OCI-M1 (cell line): Measurements from ENCODE around the gene ACADM.
"Not testable (repeated sequence)": the region's sequence is repeated elsewhere in the genome, so short reads cannot be mapped to it uniquely, and the experiment has no call there.

Experiments
- DNase-seq: peaks from one replicate; lab custom pipeline; 2025; lab: John Stamatoyannopoulos, UW

Gene ACADM

DNA sequence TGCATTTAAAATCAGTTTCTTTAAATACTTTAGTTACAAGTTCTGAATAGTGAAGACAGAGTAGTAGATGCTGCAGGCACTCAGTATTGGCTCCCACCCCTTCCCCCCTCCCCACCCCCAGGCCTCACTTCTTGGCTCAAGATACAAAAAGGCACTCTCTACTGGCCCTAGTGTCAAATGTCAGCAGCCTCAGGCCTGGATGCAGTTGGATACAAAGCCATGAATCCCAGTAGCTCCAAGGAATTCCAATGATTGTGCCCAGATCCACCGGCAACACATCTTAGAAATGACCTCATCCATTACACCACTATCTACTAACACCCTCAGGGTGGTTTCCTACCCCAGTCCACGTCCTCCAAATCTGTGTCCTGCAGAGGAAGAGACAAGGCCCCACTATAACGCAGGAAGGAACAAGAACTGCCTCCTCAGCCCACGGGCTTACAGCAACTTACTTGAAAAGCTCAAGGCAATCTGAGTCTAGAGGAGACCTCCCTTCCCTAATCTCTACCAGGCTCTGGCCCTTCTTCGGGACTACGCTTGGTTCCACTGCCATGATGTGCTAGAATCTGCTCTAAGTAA, 17.6 kb downstream of the ACADM start:
- no peak for DNase-seq

DNA sequence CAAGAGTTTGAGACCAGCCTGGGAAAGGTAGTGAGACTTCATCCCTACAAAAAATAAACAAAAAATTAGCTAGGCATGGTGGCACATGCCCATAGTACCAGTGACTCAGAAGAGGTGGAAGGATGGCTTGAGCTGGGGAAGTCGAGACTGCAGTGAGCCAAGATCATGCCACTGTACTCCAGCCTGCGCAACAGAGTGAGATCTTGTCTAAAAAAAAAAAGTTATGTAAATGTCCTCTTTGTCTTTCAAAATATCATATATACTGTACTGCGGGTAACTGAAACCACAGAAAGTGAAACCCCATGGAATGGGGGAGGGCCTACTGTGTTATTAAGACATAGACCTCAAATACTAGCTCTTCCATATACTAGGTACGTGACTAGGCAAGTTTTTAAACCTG, 20.8 kb downstream of the ACADM start:
- DNase-seq = no peak

DNA sequence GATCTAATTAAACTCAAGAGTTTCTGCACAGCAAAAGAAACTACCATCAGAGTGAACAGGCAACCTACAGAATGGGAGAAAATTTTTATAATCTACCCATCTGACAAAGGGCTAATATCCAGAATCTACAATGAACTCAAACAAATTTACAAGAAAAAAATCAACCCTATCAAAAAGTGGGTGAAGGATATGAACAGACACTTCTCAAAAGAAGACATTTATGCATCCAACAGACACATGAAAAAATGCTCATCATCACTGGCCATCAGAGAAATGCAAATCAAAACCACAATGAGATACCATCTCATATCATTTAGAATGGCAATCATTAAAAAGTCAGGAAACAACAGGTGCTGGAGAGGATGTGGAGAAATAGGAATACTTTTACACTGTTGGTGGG, 32.7 kb downstream of the ACADM start:
- not testable (repeated sequence) for DNase-seq

DNA sequence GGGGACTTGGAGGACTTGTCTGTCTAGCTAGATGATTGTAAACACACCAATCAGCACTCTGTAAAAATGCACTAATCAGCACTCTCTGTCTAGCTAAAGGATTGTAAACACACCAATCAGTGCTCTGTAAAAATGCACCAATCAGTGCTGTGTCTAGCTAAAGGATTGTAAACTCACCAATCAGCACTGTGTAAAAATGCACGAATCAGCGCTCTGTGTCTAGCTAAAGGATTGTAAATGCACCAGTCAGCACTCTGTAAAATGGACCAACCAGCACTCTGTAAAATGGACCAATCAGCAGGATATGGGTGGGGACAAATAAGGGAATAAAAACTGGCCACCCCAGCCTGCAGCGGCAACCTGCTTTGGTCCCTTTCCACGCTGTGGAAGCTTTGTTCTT, 34.0 kb downstream of the ACADM start:
- not testable (repeated sequence) for DNase-seq

DNA sequence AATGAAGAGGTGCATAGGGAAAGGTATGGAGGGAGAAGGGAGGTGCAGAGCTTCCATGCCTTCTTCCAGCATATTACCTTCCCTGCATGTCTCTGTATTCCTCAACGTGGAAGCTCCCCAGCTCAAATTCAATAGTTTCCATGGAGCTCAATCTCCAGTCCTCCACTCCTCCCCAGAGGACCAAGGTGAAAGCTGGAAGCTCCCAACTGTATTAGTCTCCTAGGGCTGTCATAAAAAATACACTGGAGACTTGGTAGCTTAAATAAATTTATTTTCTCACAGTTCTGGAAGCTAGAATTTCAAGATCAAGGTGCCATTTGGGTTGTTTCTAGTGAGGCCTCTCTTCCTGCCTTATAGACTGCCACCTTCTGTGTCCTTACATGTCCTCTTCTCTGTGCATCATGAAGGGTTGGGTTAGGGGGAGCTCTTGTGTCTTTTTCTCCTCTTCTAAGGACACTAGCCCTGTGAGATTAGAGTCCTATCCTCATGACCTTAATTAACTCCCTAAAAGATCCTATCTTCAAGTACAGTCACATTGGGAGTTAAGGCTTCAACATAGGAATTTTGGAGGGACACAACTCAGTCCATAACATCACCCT, 39.6 kb downstream of the ACADM start:
- peak; percentile 45 for DNase-seq

DNA sequence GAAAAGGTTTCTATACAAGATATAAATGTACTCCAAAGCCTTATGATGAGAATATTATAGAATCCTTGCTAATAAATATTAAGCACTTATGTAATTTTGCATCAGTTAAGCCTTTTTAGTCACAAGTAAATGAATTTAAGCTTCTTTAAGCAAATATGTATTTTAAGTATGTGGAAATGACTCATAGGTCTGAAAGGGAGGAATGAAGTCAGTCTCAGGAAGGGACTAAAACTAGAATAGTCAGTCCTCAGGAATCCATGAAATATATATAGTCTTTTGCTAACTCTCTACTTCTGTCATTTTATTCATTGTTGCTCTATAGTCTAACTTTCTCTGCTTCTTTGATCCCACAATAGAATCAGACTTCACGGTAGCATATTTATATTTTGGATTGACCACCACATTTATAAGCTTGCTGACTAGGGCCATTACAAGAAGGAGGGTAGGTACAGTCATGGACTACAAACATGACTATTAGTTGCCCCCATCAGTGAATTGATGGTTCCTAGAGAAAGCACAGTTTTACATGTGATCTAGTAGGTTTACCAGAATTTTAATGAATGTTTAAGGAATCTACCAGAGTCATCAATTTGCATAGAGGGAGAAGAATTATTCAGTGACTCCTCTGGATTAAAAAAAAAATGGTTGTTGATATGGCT, 41.3 kb downstream of the ACADM start:
- no peak for DNase-seq

DNA sequence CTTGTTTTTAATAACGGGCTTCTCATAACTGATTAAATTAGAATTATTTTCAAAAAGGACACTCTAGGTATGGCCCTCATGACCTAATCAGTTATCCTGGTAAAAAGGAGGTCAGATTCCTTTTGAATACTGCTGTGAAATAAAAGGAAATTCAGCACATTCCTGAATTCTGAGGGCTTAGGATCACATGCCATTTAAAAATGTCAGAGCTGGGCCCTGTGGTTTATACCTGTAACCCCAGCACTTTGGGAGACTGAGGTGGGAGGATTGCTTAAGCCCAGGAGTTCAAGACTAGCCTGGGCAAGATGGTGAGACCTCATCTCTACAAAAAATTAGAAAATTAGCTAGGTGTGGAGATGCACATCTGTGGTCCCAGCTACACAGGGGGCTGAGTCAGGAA, 43.5 kb downstream of the ACADM start:
- no peak for DNase-seq

DNA sequence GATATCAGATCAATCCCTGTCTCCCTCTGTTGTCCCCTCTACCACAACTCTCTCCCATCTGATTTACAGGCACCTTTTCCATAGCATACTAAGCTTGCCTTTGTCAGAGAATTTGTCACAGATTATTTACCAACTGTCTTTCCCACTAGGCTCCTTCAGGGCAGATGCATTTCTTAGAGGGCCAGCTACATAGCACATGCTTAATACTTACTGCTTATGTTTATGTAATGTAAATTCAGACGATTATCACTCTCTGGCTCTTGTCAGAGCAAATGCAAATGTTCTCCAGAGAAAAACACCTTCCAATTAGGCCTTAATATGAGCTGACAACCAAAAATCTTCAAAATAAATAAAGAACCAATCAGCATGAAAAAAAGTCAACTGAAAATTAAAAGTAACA, 46.3 kb downstream of the ACADM start:
- no peak for DNase-seq

DNA sequence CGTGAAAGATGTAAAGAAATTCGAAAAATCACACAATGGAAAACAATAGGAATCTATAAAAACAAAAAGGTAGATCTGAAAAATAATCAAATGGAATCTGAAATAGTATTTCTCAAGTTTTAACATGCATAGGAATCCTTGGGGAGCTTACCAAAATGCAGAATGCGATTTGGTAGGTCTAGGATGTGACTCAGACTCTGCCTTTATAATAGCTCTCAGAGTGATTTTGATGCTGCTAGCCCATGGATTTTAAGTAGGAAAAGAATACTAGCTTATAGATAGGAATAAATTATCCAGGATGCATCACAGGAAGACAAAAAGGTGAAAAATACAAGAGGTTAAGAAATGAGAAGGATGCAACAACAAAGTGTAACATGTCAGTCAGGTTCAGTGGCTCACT, 47.5 kb downstream of the ACADM start:
- no peak for DNase-seq

DNA sequence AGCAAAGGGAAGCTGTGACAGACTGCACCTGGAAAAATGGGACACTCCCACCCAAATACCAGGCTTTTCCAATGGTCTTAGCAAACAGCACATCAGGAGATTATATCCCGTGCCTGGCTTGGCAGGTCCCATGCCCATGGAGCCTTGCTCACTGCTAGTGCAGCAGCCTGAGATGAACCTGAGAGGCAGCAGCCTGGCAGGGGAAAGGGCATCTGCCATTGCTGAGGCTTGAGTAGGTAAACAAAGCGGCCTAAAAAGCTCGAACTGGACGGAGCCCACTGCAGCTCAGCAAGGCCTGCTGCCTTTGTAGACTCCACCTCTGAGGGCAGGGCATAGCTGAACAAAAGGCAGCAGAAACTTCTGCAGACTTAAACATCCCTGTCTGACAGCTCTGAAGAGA, 53.3 kb downstream of the ACADM start:
- DNase-seq = not testable (repeated sequence)

DNA sequence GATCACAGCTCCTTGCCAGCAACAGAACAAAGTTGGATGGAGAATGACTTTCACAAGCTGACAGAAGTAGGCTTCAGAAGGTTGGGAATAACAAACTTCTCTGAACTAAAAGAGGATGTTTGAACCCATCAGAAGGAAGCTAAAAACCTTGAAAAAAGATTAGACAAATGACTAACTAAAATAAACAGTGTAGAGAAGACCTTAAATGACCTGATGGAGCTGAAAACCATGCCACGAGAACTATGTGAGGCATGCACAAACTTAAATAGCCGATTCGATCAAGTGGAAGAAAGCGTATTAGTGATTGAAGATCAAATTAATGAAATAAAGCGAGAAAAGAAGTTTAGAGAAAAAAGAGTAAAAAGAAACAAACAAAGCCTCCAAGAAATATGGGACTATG, 54.2 kb downstream of the ACADM start:
- DNase-seq = not testable (repeated sequence)

DNA sequence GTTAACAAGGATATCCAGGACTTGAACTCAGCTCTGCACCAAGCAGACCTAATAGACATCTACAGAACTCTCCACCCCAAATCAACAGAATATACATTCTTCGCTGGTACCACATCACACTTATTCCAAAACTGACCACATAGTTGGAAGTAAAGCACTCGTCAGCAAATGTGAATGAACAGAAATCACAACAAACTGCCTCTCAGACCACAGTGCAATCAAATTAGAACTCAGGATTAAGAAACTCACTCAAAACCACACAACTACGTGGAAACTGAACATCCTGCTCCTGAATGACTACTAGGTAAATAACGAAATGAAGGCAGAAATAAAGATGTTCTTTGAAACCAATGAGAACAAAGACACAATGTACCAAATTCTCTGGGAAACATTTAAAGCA, 55.7 kb downstream of the ACADM start:
- not testable (repeated sequence) for DNase-seq

DNA sequence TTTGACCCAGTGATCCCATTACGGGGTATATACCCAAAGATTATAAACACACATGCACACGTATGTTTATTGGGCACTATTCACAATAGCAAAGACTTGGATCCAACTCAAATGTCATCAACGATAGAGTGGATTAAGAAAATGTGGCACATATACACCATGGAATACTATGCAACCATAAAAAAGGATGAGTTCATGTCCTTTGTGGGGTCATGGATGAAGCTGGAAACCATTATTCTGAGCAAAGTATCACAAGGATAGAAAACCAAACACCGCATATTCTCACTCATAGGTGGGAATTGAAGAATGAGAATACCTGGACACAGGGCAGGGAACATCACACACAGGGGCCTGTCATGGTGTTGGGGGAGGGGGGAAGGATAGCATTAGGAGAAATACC, 59.4 kb downstream of the ACADM start:
- DNase-seq = not testable (repeated sequence)

DNA sequence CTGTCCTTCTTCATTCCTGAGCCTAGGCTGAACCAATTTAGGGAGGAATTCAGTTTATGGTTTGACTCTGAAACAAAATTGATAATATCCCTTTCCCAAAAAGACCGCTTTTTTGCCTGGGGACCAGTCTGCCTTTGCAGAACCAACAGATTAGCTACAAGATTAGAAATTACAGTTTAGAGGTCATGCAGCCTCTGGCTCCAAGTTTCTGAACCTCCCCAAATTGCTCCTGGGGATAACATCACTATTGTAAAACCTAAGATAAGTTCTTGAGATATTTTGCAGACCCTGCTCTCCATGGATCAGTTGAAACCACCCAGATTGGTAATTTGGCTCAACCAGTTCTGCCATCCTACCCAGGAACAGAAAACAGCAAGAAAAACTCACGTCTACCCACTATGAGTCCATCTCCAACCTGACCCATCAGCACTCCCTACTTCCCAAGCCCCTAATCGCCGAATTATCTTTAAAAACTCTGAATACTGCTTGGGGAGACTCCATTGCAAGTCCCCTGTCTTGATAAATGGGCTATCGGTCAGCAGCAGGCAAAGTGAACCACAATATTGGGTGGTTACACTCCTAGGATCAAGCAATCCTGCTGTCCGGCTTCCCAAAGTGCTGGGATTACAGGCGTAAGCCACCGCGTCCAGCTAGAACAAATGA, 60.9 kb downstream of the ACADM start:
- no peak for DNase-seq

DNA sequence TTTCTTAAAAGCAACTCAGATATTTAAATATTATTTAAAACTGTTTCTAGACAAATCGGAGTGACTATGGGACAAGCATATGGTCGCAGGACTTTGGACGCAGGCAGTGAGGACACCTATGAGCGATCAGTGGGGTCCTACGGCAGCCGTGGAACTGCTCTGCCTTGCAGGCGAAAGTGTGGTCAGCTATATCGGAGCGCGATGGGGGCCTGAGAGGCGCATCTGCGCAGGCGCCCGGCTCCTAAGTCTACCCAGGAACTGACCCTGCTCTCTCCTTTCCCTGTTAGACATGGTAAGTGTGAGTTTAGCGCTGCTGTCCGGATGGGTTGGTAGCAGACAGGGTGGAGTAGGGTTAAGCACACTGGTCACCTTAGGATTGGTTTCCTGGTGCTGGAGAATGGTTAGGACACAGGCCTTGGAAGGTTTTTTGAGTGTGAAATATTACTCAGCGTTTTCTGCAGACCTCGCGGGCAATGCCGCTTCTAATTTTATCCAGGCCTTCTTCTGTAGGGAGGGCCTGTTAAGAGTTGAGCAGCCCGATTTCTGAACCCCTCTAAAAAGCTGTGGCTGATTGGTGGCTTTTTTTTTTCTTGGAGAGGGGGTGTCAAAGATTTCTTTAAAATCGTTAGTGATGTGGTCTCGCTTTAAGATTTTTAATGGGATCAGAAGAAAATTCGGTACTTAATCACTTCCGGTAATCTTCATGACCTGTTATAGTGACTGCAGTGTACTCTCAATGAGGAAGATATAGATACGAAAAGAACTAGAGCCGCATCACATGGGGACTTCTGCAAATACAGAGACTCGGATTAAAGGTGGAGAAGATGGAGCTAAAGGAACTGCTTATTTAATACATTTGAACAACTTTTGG, 61.7 kb downstream of the ACADM start, which contains the start of gene RABGGTB:
TSS of gene RABGGTB (plus strand) at position 274 of the 871 bp plus-strand sequence. CDS start at position 290, 16 bp downstream.
- peak; percentile 98 for DNase-seq

DNA sequence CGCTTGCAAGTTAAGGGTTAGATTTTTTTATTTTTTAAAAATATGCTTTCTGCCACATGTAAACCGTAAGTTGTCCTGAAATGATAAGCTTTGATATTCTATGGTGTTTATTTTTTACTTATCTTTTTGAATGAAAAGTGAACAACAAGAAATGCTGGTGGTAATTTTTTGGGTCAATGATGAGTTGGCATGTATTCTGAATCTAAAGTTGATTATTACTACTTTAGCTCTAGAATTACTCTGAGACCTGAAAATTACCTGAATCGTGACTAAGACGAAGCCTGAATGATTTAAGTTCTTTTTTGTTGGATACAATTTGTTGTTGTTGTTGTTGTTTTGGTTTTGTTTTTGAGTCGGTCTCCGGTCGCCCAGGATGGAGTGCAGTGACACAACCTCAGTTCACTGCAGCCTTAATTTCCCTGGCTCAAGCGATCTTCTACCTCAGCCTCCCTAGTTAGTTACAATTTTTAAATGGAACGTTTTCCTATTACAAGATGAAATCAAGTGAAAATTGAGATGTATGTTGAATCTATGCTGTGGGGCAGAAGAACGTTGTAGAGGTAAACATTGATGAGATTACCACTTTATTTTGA, 62.5 kb downstream of the ACADM start:
- no peak for DNase-seq

DNA sequence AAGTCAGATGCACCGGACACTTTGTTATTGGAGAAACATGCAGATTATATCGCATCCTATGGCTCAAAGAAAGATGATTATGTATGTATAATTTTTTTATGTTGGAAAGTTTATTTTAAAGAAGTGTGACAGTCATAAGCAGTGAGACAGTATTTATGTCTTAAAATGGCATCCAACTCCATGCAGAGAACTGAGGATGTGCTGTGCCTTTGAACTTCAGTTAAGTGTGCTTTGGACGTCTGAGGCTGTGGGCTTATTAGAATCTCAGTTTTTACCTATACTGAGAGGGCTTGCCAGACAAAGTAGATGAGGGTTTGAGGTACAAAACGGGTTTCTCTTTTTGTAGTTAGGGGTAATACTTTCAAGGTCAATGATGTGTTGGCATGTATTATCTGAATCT, 63.0 kb downstream of the ACADM start:
- DNase-seq = no peak

DNA sequence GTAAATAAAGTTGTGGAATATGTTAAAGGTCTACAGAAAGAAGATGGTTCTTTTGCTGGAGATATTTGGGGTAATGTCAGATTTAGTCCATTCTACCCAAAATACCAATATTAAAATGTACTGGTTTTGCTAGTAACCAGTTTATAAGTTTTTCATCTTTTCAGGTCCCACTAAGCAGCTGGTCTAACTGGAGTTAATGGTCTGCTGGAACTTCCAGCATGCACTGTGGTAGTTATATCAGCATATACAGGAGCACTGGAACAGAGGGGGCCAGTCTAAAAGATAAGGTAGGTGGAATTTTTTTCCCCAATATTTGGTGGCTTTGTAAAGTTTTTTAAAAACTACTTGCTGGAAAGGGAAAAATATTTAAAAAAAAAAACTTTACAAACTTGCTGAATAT, 65.5 kb downstream of the ACADM start:
- no peak for DNase-seq

DNA sequence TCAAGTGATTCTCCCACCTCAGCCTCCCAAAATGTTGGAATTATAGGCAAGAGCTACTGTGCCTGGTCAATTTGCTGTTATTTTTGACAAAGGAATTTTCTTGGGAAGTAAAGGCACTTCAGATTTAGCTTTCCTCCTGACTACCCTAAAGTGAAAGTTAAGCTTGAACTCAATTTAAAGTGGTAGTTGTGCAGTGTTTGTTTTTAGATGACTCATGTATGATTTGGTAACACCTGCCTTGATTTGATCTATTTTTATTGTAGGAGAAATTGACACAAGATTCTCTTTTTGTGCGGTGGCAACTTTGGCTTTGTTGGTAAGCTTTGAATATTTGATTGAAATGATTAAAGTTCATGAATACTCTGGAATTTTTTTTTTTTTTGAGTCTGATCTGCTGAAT, 66.5 kb downstream of the ACADM start:
- DNase-seq = peak; percentile 15

DNA sequence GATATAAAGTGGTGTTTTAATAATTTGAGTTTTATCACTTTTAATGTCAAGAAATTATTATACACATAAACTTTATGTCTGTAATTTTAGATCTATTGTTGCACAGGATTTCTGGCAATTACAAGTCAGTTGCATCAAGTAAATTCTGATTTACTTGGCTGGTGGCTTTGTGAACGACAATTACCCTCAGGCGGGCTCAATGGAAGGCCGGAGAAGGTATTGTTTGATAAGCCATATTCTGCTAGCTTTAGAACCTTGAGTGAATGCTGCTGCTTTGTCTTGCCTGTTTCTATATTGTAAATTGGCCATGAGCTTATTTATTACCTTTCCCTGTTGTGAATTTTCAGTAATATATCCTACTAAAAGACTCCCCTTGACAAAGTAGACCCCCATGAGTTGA, 67.6 kb downstream of the ACADM start:
- DNase-seq = no peak

DNA sequence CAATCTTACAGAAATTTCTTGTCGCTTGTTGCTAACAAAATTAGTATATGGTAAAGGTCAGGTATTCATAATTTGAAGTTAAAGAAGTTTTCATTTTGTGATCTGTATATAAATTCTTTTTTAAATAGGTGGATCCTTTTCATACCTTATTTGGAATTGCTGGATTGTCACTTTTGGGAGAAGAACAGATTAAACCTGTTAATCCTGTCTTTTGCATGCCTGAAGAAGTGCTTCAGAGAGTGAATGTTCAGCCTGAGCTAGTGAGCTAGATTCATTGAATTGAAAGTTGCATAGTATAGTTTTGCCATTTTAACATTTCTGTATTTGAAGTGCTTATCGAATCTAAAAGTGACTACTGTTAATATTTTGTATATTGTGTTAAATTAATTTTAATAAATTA, 69.9 kb downstream of the ACADM start:
- no peak for DNase-seq

DNA sequence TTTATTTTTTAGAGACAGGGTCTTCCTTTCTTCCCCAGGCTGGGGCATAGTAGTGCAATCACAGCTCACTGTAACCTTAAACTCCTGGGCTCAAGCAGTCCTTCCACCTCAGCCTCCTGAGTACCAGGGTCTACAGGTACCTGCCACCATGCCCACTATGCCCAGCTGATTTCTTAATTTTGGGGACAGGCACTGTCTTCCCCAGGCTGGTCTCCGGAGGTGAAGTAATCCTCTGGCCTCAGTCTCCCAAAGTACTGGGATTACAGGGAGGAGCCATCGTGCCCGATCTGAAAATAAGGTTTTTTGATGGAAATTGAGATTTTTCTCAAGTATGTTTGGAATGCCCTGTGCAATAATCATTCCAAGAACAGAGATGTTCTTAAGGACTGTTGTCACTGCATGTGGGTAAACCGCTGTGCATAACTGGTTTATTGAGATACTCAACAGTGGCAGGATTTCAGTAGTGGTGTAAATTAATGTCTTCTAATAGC, 71.2 kb downstream of the ACADM start:
- peak; percentile 45 for DNase-seq
